Measurements from ENCODE around the gene BICDL2. TPM values are rescaled to one million over a fixed set of nuclear protein-coding genes. Genes with fewer than 3 reads are reported as not detected.
"Not testable (repeated sequence)": the region's sequence is repeated elsewhere in the genome, so short reads cannot be mapped to it uniquely, and the experiment has no call there.

Gene BICDL2
- total RNA-seq, 1 donor from 2014 or later = not detected

- DNase-seq; ATAC-seq (ENCODE audit: poor library complexity): not testable (repeated sequence)
- intact Hi-C loops (cut with DNase I) = loop anchor here (10.0 kb wide), 1 partner anchor 112 kb away; no protein-coding TSS in a partner anchor
Measured at GRCh38 chr16:3052571-3053329, 16.0 kb upstream of the BICDL2 start.

GRCh38 chr16:3051494-3051893 is 14.8 kb upstream of the BICDL2 start:
- intact Hi-C loops (cut with DNase I) = loop anchor here (10.0 kb wide), 1 partner anchor 113 kb away; no protein-coding TSS in a partner anchor

GRCh38 chr16:3051009-3051408 is 14.3 kb upstream of the BICDL2 start:
- intact Hi-C loops (cut with DNase I) = loop anchor here (10.0 kb wide), 1 partner anchor 114 kb away; no protein-coding TSS in a partner anchor
- ATAC-seq (ENCODE audit: poor library complexity) (no peak), DNase-seq (no peak)

More at GRCh38 chr16:3051494-3051893, 14.8 kb upstream of the BICDL2 start:
- ATAC-seq (ENCODE audit: poor library complexity) (no peak), DNase-seq (no peak)

GRCh38 chr16:3050487-3050886 is 13.7 kb upstream of the BICDL2 start:
- intact Hi-C loops (cut with DNase I) = loop anchor here (10.0 kb wide), 1 partner anchor 114 kb away; no protein-coding TSS in a partner anchor
- ATAC-seq (ENCODE audit: poor library complexity) (no peak), DNase-seq (no peak)

- DNase-seq (no peak), ATAC-seq (ENCODE audit: poor library complexity) (no peak)
- intact Hi-C loops (cut with DNase I) = loop anchor here (10.0 kb wide), 1 partner anchor 115 kb away; no protein-coding TSS in a partner anchor
Measured at GRCh38 chr16:3049921-3050481, 13.3 kb upstream of the BICDL2 start.

- intact Hi-C loops (cut with DNase I) = no loop called here
- no peak for ATAC-seq (ENCODE audit: poor library complexity)
- no peak for DNase-seq
Measured at GRCh38 chr16:3047387-3047720, 10.6 kb upstream of the BICDL2 start.

GRCh38 chr16:3046641-3047386 is 10.1 kb upstream of the BICDL2 start:
- intact Hi-C loops (cut with DNase I) = no loop called here
- ATAC-seq (ENCODE audit: poor library complexity) (no peak), DNase-seq (no peak)

- intact Hi-C loops (cut with DNase I) = no loop called here
- peak; percentile 56 for DNase-seq
Measured at GRCh38 chr16:3045758-3046640, 9.3 kb upstream of the BICDL2 start, which contains the start of gene MMP25. MMP25 (plus strand) TSS chr16:3046561; CDS start chr16:3046918, 357 bp downstream.

GRCh38 chr16:3044708-3045107 is 8.0 kb upstream of the BICDL2 start:
- no peak for ATAC-seq (ENCODE audit: poor library complexity)
- DNase-seq = no peak
- intact Hi-C loops (cut with DNase I) = no loop called here

More at GRCh38 chr16:3045758-3046640, 9.3 kb upstream of the BICDL2 start, which contains the start of gene MMP25:
- peak; percentile 50 for ATAC-seq (ENCODE audit: poor library complexity)

GRCh38 chr16:3042376-3042775 is 5.6 kb upstream of the BICDL2 start:
- DNase-seq = no peak
- no peak for ATAC-seq (ENCODE audit: poor library complexity)
- intact Hi-C loops (cut with DNase I) = no loop called here

- intact Hi-C loops (cut with DNase I) = no loop called here
- DNase-seq (no peak), ATAC-seq (ENCODE audit: poor library complexity) (no peak)
Measured at GRCh38 chr16:3038896-3039295, 2.2 kb upstream of the BICDL2 start.

- DNase-seq = no peak
- no peak for ATAC-seq (ENCODE audit: poor library complexity)
- intact Hi-C loops (cut with DNase I) = no loop called here
Measured at GRCh38 chr16:3038256-3038655, 1.5 kb upstream of the BICDL2 start.

- intact Hi-C loops (cut with DNase I) = no loop called here
- ATAC-seq (ENCODE audit: poor library complexity) (no peak), DNase-seq (no peak)
Measured at GRCh38 chr16:3035972-3036725, 595 bp downstream of the BICDL2 start.

- DNase-seq (no peak), ATAC-seq (ENCODE audit: poor library complexity) (no peak)
- intact Hi-C loops (cut with DNase I) = no loop called here
Measured at GRCh38 chr16:3035289-3035971, 1.3 kb downstream of the BICDL2 start.

GRCh38 chr16:3032624-3033023 is 4.1 kb downstream of the BICDL2 start:
- ATAC-seq (ENCODE audit: poor library complexity) (no peak), DNase-seq (no peak)
- intact Hi-C loops (cut with DNase I) = no loop called here

GRCh38 chr16:3030222-3031212 is 6.2 kb downstream of the BICDL2 start:
- DNase-seq (no peak), ATAC-seq (ENCODE audit: poor library complexity) (no peak)
- intact Hi-C loops (cut with DNase I) = no loop called here

All from Right ventricle myocardium superior (tissue), 1 donor.